B cell (primary cell): ENCODE measurements around the gene ARFGEF2. TPM values are rescaled to one million over a fixed set of nuclear protein-coding genes. Genes with fewer than 3 reads are reported as not detected.

ENCODE experiments used
- ATAC-seq: fragments of 200-7000 bp; cut with Tn5 transposase; one replicate; pipeline ENCODE4 v1.10.0; 2021; ENCODE audit warnings: low read depth, mild to moderate bottlenecking, moderate number of reproducible peaks, moderate library complexity
- CTCF ChIA-PET: fragments of 350-600 bp; sonication (Branson Sonifier 250); formaldehyde crosslinking; loops from one replicate; lab custom pipeline; 2021; ENCODE audit warnings: antibody characterized with exemption, inconsistent platforms; lab: Charles Lee
- POLR2A ChIA-PET: fragments of 350-600 bp; sonication (Branson Sonifier 250); formaldehyde crosslinking; loops from one replicate; lab custom pipeline; 2021; ENCODE audit warnings: antibody characterized with exemption; lab: Charles Lee
- DNase-seq: peaks from one replicate; pipeline ENCODE4 v3.0.0; 2013
- H2AFZ ChIP-seq: 2 replicates; pipeline ENCODE4 v1.6.1; 2012; ENCODE audit warnings: mild to moderate bottlenecking, low read depth, low read length; ENCODE audit not compliant: insufficient read depth, poor library complexity, severe bottlenecking
- H3K27ac ChIP-seq, 2 donors: 1 replicate in 1 of 2; 2 replicates in 1 of 2; pipeline ENCODE4 v1.5.1; 2012 to 2013; ENCODE audit warnings: low read length in 2 of 2, mild to moderate bottlenecking in 2 of 2, moderate library complexity in 1 of 2
- H3K27me3 ChIP-seq, 4 experiments: fragments of 200-600 bp in 1 of 4; sonication (generic) in 1 of 4; replicated peaks in 1 of 4; 1 replicate in 2 of 4; 2 replicates in 2 of 4; pipeline versions ENCODE4 v1.6.1 to v1.7.0; 2013 to 2016; ENCODE audit warnings: low read length in 3 of 4, mild to moderate bottlenecking in 2 of 4, mixed read lengths in 1 of 4, moderate library complexity in 1 of 4; ENCODE audit not compliant: insufficient read depth in 4 of 4, control insufficient read depth in 3 of 4; ENCODE audit errors: control extremely low read depth in 1 of 4
- H3K36me3 ChIP-seq, 2 experiments: replicated peaks in 1 of 2; 1 replicate in 1 of 2; 2 replicates in 1 of 2; pipeline versions ENCODE4 v1.6.1 to v1.7.1; 2013; ENCODE audit warnings: low read length in 1 of 2; ENCODE audit not compliant: insufficient read depth in 2 of 2, control insufficient read depth in 1 of 2; ENCODE audit errors: control extremely low read depth in 1 of 2, extremely low read depth in 1 of 2
- H3K4me1 ChIP-seq, 2 donors: fragments of 200-600 bp in 1 of 2; sonication (generic) in 1 of 2; 1 replicate in 1 of 2; 2 replicates in 1 of 2; pipeline versions ENCODE4 v1.5.1 to v1.6.1; 2013 to 2017; ENCODE audit warnings: low read length in 2 of 2; ENCODE audit not compliant: control insufficient read depth in 2 of 2, insufficient read depth in 2 of 2
- H3K4me2 ChIP-seq: replicated peaks from 2 replicates; pipeline ENCODE3; 2012; ENCODE audit warnings: mild to moderate bottlenecking, low read depth, low read length; ENCODE audit not compliant: poor library complexity, severe bottlenecking
- H3K4me3 ChIP-seq, 5 experiments: fragments of 200-600 bp in 1 of 5; sonication (generic) in 1 of 5; 1 replicate in 3 of 5; 2 replicates in 2 of 5; pipeline versions ENCODE4 v1.5.1 to v1.7.0; 2011 to 2016; ENCODE audit warnings: low read length in 4 of 5, mild to moderate bottlenecking in 4 of 5, low read depth in 2 of 5, control low read depth in 1 of 5, moderate library complexity in 1 of 5; ENCODE audit not compliant: insufficient read depth in 1 of 5; ENCODE audit errors: control extremely low read depth in 1 of 5, extremely low read depth in 1 of 5
- H3K79me2 ChIP-seq: fragments of 200-600 bp; sonication (generic); one replicate; pipeline ENCODE4 v1.6.0; 2016; ENCODE audit warnings: low read length; ENCODE audit not compliant: control insufficient read depth, insufficient read depth
- H3K9ac ChIP-seq: fragments of 200-600 bp; sonication (generic); 2 replicates; pipeline ENCODE4 v1.6.1; 2017; ENCODE audit warnings: mild to moderate bottlenecking, low read length, moderate library complexity
- H3K9me3 ChIP-seq, 3 donors: one replicate each; pipeline versions ENCODE4 v1.6.1 to v1.7.1; 2013; ENCODE audit warnings: low read length in 2 of 3; ENCODE audit not compliant: control insufficient read depth in 2 of 3, insufficient read depth in 1 of 3; ENCODE audit errors: control extremely low read depth in 1 of 3
- H4K20me1 ChIP-seq: 2 replicates; pipeline ENCODE4 v1.6.0; 2012; ENCODE audit warnings: mild to moderate bottlenecking, low read length; ENCODE audit not compliant: insufficient read depth, control insufficient read depth, poor library complexity, severe bottlenecking
- H3K27ac Mint-ChIP-seq: one replicate; pipeline ENCODE4 v1.8.0; 2021; ENCODE audit warnings: mixed read lengths
- H3K27me3 Mint-ChIP-seq: one replicate; pipeline ENCODE4 v1.8.0; 2021; ENCODE audit warnings: mixed read lengths
- H3K4me1 Mint-ChIP-seq: one replicate; pipeline ENCODE4 v1.8.0; 2021; ENCODE audit warnings: mixed read lengths
- H3K4me3 Mint-ChIP-seq: one replicate; pipeline ENCODE4 v1.8.0; 2021; ENCODE audit warnings: mixed read lengths
- H3K9me3 Mint-ChIP-seq: one replicate; pipeline ENCODE4 v1.8.0; 2022; ENCODE audit warnings: mixed read lengths; ENCODE audit not compliant: insufficient read depth
- EZH2 ChIP-seq: IDR thresholded peaks from 2 replicates; pipeline ENCODE4 v1.6.1; 2012; ENCODE audit warnings: borderline replicate concordance, low read depth, mild to moderate bottlenecking, moderate library complexity, low read length; ENCODE audit not compliant: insufficient read depth, poor library complexity, severe bottlenecking
- WGBS: methylation state at CpG from one replicate; pipeline ENCODE4 v1.1.5; 2013; ENCODE audit warnings: missing lambda C conversion rate; ENCODE audit not compliant: insufficient coverage; 5-methylcytosine and 5-hydroxymethylcytosine counted together
- intact Hi-C: fragments of 100-400 bp; cut with micrococcal nuclease; formaldehyde crosslinking; loops from one replicate; pipeline ENCODE4 v1.10.0; 2022
- polyA plus RNA-seq: library from polyadenylated mRNA; depleted of rRNA; stranded (reverse); fragments of >200 nt; gene quantifications from 2 replicates; pipeline ENCODE4 v1.2.3, GENCODE V29; 2012
- total RNA-seq, 2 donors: library from RNA; stranded (reverse); fragments of 120-200 nt in 1 of 2; gene quantifications; 1 replicate in 1 of 2; 2 replicates in 1 of 2; pipeline versions ENCODE4 v1.2.3 to v1.2.4, GENCODE V29; 2013 to 2022
- TF ChIP-seq, protein P1 (sequence below): fragments of 200-600 bp; IDR thresholded peaks from one replicate; pipeline ENCODE4 v1.8.0; 2022; ENCODE audit warnings: antibody characterized with exemption, mild to moderate bottlenecking

Gene ARFGEF2
- total and polyA plus RNA-seq, 2 donors (not counting 1 experiment from before 2014, with no cell fraction given): 10.8 to 34.3 TPM

DNA sequence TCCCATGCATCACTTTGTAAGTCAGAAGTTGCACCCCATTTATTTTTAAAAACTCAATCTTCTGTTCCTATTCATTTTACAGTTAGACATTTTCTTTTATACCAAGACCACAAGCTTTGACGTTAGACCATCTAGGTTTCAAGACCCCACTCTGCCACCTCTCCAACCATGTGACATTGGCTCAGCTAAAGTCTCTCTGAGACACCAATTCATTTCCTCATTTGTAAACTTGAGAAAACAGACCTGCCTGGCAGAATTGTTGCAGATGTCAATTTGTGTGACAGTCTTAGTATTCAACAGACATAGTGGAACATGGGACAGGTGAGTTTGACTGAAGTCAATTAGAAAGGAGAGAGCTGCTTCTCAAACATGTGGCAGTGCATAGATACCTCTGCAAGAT is 69.0 kb downstream of the ARFGEF2 start:
- Histone ChIP-seq H3K79me2 (no peaks in the 10 kb centered on the region), H2AFZ (no peak overlapping the region), H4K20me1 (no peaks in the 10 kb centered on the region), H3K4me3 (no peak overlapping the region), H3K9ac (no peak overlapping the region), H3K4me2 (no peak overlapping the region), H3K4me1 (no peaks in the 10 kb centered on the region), H3K9me3 (no peaks in the 10 kb centered on the region), H3K27me3 (no peaks in the 10 kb centered on the region), H3K36me3 (peaks cover 15 to 93% of the 10 kb centered on the region in 2 experiments), H3K27ac (no peak overlapping the region)
- Mint-ChIP-seq H3K9me3 (no peaks in the 10 kb centered on the region), H3K27ac (no peak overlapping the region), H3K4me1 (no peaks in the 10 kb centered on the region), H3K27me3 (no peaks in the 10 kb centered on the region), H3K4me3 (no peak overlapping the region)
- ChIA-PET POLR2A (no interaction called here), CTCF (no interaction called here)
- intact Hi-C loops: no loop called here
- ATAC-seq: no peak
- WGBS: 100% methylated on average over 1 of the region's 1 CpG
- no peak for DNase-seq
- TF ChIP-seq, protein P1, sequence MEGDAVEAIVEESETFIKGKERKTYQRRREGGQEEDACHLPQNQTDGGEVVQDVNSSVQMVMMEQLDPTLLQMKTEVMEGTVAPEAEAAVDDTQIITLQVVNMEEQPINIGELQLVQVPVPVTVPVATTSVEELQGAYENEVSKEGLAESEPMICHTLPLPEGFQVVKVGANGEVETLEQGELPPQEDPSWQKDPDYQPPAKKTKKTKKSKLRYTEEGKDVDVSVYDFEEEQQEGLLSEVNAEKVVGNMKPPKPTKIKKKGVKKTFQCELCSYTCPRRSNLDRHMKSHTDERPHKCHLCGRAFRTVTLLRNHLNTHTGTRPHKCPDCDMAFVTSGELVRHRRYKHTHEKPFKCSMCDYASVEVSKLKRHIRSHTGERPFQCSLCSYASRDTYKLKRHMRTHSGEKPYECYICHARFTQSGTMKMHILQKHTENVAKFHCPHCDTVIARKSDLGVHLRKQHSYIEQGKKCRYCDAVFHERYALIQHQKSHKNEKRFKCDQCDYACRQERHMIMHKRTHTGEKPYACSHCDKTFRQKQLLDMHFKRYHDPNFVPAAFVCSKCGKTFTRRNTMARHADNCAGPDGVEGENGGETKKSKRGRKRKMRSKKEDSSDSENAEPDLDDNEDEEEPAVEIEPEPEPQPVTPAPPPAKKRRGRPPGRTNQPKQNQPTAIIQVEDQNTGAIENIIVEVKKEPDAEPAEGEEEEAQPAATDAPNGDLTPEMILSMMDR: no peak
- TF ChIP-seq EZH2: no peak

DNA sequence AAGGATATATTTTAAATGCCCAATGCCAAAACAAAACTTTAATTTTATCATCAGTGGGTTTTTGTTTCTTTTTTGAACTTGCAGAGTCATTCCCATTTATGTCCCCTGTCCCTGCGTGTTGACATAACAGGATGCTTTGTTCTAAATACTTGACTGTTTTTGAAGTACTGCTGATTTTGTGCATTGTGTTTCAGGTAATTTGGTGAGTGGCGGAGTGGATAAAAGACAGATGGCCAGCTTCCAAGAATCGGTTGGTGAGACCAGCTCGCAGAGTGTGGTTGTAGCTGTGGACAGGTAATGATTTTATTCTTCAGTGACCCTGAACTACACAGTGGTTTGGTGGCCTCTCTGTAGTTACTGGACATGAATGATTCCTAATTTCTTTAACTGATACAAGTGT is 74.1 kb downstream of the ARFGEF2 start:
- Mint-ChIP-seq H3K4me3 (no peak overlapping the region), H3K27me3 (no peaks in the 10 kb centered on the region), H3K9me3 (no peaks in the 10 kb centered on the region), H3K27ac (no peak overlapping the region), H3K4me1 (no peaks in the 10 kb centered on the region)
- Histone ChIP-seq H3K79me2 (no peaks in the 10 kb centered on the region), H3K4me2 (no peak overlapping the region), H3K9me3 (no peaks in the 10 kb centered on the region), H2AFZ (no peak overlapping the region), H3K4me3 (no peak overlapping the region), H3K27me3 (no peaks in the 10 kb centered on the region), H3K9ac (no peak overlapping the region), H3K4me1 (no peaks in the 10 kb centered on the region), H4K20me1 (no peaks in the 10 kb centered on the region), H3K27ac (no peak overlapping the region), H3K36me3 (peaks cover 20 to 89% of the 10 kb centered on the region in 2 experiments)
- WGBS: 61% methylated on average over 4 of the region's 4 CpGs
- intact Hi-C loops: no loop called here
- ChIA-PET POLR2A (no interaction called here), CTCF (no interaction called here)
- ATAC-seq (no peak), DNase-seq (no peak)
- no peak for TF ChIP-seq EZH2
- TF ChIP-seq, protein P1: no peak
